Measurements from ENCODE around the gene ARHGAP45.

The ARHGAP45 gene

GRCh38 chr19:1082928-1083816 lies 16.2 kb downstream of the ARHGAP45 start:
- H3K4me1 ChIP-seq (ENCODE audit: control insufficient read depth in 2 of 2, insufficient read depth in 1 of 2, low read depth in 1 of 2, low read length in 2 of 2): peaks cover 0 to 2% of the 10 kb centered on the region in 2 donors
- H2AK5ac ChIP-seq (ENCODE audit: low read depth, low read length): peak overlapping the region; percentile 75
- DNase-seq (ENCODE audit: low spot score): no peak
- H3K4ac ChIP-seq (ENCODE audit: low read length): no peak overlapping the region
- H2AFZ ChIP-seq (ENCODE audit: low read length): no peak overlapping the region
- H3K4me3 ChIP-seq (ENCODE audit: low read length in 2 of 2): peak overlapping the region in 1 of 2 donors; percentile 10
- WGBS, 2 donors (ENCODE audit: extremely low coverage in 2 of 2, insufficient read length in 2 of 2, insufficient replicate concordance in 1 of 2): no CpG with 5 or more reads among the region's 59 CpGs
- H3K9me3 ChIP-seq (replicated peaks in 1 of 2; ENCODE audit: control insufficient read depth in 2 of 2, insufficient read depth in 1 of 2, low read depth in 1 of 2, low read length in 2 of 2): no peaks in the 10 kb centered on the region
- peak overlapping the region; percentile 4 for H3K9ac ChIP-seq (ENCODE audit: low read depth, low read length, poor library complexity)
- H2BK120ac ChIP-seq (ENCODE audit: low read depth, low read length): no peak overlapping the region
- no peak overlapping the region for H2BK15ac ChIP-seq (ENCODE audit: low read length)
- no peak overlapping the region for H4K91ac ChIP-seq (ENCODE audit: low read depth, low read length, poor library complexity)
- peak overlapping the region; percentile 98 for H3K23ac ChIP-seq (ENCODE audit: low read depth, low read length, poor library complexity)
- no peak overlapping the region for H2BK12ac ChIP-seq (ENCODE audit: low read length)
- no peak overlapping the region for H3K27ac ChIP-seq (replicated peaks; ENCODE audit: low read length)
- peak overlapping the region; percentile 92 for H3K18ac ChIP-seq (ENCODE audit: low read length)
- H3K14ac ChIP-seq (ENCODE audit: low read length): no peak overlapping the region
- H3K79me1 ChIP-seq (ENCODE audit: low read depth, low read length): peaks cover 5% of the 10 kb centered on the region
- H4K8ac ChIP-seq (ENCODE audit: low read depth, low read length): no peak overlapping the region
- peaks cover 17 to 75% of the 10 kb centered on the region in 2 donors for H3K36me3 ChIP-seq (replicated peaks in 1 of 2; ENCODE audit: control insufficient read depth in 2 of 2, insufficient read depth in 2 of 2, low read length in 2 of 2)
- H3K27me3 ChIP-seq (ENCODE audit: control insufficient read depth in 3 of 3, insufficient read depth in 3 of 3, low read depth in 1 of 3, low read length in 3 of 3): no peaks in the 10 kb centered on the region
- H2BK5ac ChIP-seq (ENCODE audit: low read length): no peak overlapping the region
- peak overlapping the region; percentile 52 for H3K4me2 ChIP-seq (ENCODE audit: insufficient read depth, low read length, poor library complexity, severe bottlenecking)

GRCh38 chr19:1084024-1084868 lies 17.3 kb downstream of the ARHGAP45 start:
- H2BK5ac ChIP-seq (ENCODE audit: low read length): no peak overlapping the region
- no peaks in the 10 kb centered on the region for H3K9me3 ChIP-seq (replicated peaks in 1 of 2; ENCODE audit: control insufficient read depth in 2 of 2, insufficient read depth in 1 of 2, low read depth in 1 of 2, low read length in 2 of 2)
- no peak overlapping the region for H2AK5ac ChIP-seq (ENCODE audit: low read depth, low read length)
- no peaks in the 10 kb centered on the region for H3K27me3 ChIP-seq (ENCODE audit: control insufficient read depth in 3 of 3, insufficient read depth in 3 of 3, low read depth in 1 of 3, low read length in 3 of 3)
- H3K27ac ChIP-seq (replicated peaks; ENCODE audit: low read length): no peak overlapping the region
- peaks cover 0 to 2% of the 10 kb centered on the region in 2 donors for H3K4me1 ChIP-seq (ENCODE audit: control insufficient read depth in 2 of 2, insufficient read depth in 1 of 2, low read depth in 1 of 2, low read length in 2 of 2)
- peak overlapping the region; percentile 38 for H3K18ac ChIP-seq (ENCODE audit: low read length)
- no CpG with 5 or more reads among the region's 43 CpGs for WGBS, 2 donors (ENCODE audit: extremely low coverage in 2 of 2, insufficient read length in 2 of 2, insufficient replicate concordance in 1 of 2)
- no peak overlapping the region for H4K91ac ChIP-seq (ENCODE audit: low read depth, low read length, poor library complexity)
- H3K23ac ChIP-seq (ENCODE audit: low read depth, low read length, poor library complexity): peak overlapping the region; percentile 98
- H2AFZ ChIP-seq (ENCODE audit: low read length): no peak overlapping the region
- peak overlapping the region; percentile 94 for H2BK12ac ChIP-seq (ENCODE audit: low read length)
- H3K4me3 ChIP-seq (ENCODE audit: low read length in 2 of 2): no peak overlapping the region
- no peak overlapping the region for H4K8ac ChIP-seq (ENCODE audit: low read depth, low read length)
- peaks cover 20 to 84% of the 10 kb centered on the region in 2 donors for H3K36me3 ChIP-seq (replicated peaks in 1 of 2; ENCODE audit: control insufficient read depth in 2 of 2, insufficient read depth in 2 of 2, low read length in 2 of 2)
- H3K4ac ChIP-seq (ENCODE audit: low read length): peak overlapping the region; percentile 53
- H2BK120ac ChIP-seq (ENCODE audit: low read depth, low read length): no peak overlapping the region
- H3K4me2 ChIP-seq (ENCODE audit: insufficient read depth, low read length, poor library complexity, severe bottlenecking): no peak overlapping the region
- DNase-seq (ENCODE audit: low spot score): no peak
- H2BK15ac ChIP-seq (ENCODE audit: low read length): no peak overlapping the region
- H3K9ac ChIP-seq (ENCODE audit: low read depth, low read length, poor library complexity): no peak overlapping the region
- H3K79me1 ChIP-seq (ENCODE audit: low read depth, low read length): peaks cover 7% of the 10 kb centered on the region
- H3K14ac ChIP-seq (ENCODE audit: low read length): peak overlapping the region; percentile 71

- H3K9ac ChIP-seq (ENCODE audit: low read depth, low read length, poor library complexity): no peak overlapping the region
These were observed 18.2 kb downstream of the ARHGAP45 start for GRCh38 chr19:1085053-1085658.

More at GRCh38 chr19:1085053-1085658, 18.2 kb downstream of the ARHGAP45 start:
- Histone ChIP-seq H4K91ac (ENCODE audit: low read depth, low read length, poor library complexity) (no peak overlapping the region), H3K18ac (ENCODE audit: low read length) (no peak overlapping the region), H3K27me3 (ENCODE audit: control insufficient read depth in 3 of 3, insufficient read depth in 3 of 3, low read depth in 1 of 3, low read length in 3 of 3) (no peaks in the 10 kb centered on the region), H3K79me1 (ENCODE audit: low read depth, low read length) (peaks cover 7% of the 10 kb centered on the region), H2BK120ac (ENCODE audit: low read depth, low read length) (no peak overlapping the region), H2AFZ (ENCODE audit: low read length) (no peak overlapping the region), H3K9me3 (replicated peaks in 1 of 2; ENCODE audit: control insufficient read depth in 2 of 2, insufficient read depth in 1 of 2, low read depth in 1 of 2, low read length in 2 of 2) (no peaks in the 10 kb centered on the region), H2BK15ac (ENCODE audit: low read length) (no peak overlapping the region), H2BK12ac (ENCODE audit: low read length) (no peak overlapping the region), H3K4me1 (ENCODE audit: control insufficient read depth in 2 of 2, insufficient read depth in 1 of 2, low read depth in 1 of 2, low read length in 2 of 2) (peaks cover 0 to 2% of the 10 kb centered on the region in 2 donors), H2BK5ac (ENCODE audit: low read length) (no peak overlapping the region), H3K4ac (ENCODE audit: low read length) (no peak overlapping the region), H3K23ac (ENCODE audit: low read depth, low read length, poor library complexity) (no peak overlapping the region), H2AK5ac (ENCODE audit: low read depth, low read length) (no peak overlapping the region), H3K36me3 (replicated peaks in 1 of 2; ENCODE audit: control insufficient read depth in 2 of 2, insufficient read depth in 2 of 2, low read length in 2 of 2) (peaks cover 23 to 80% of the 10 kb centered on the region in 2 donors), H3K4me2 (ENCODE audit: insufficient read depth, low read length, poor library complexity, severe bottlenecking) (no peak overlapping the region), H3K27ac (replicated peaks; ENCODE audit: low read length) (no peak overlapping the region), H4K8ac (ENCODE audit: low read depth, low read length) (no peak overlapping the region), H3K14ac (ENCODE audit: low read length) (no peak overlapping the region), H3K4me3 (ENCODE audit: low read length in 2 of 2) (no peak overlapping the region)
- WGBS, 2 donors (ENCODE audit: extremely low coverage in 2 of 2, insufficient read length in 2 of 2, insufficient replicate concordance in 1 of 2): no CpG with 5 or more reads among the region's 8 CpGs
- no peak for DNase-seq (ENCODE audit: low spot score)
